ENCODE data around the gene CSTF3. TPM values are rescaled to one million over a fixed set of nuclear protein-coding genes. Genes with fewer than 3 reads are reported as not detected.
A peak's percentile ranks its signal among the peaks of the same experiment; 100 is the strongest.

Gene CSTF3
- total and polyA plus RNA-seq, 7 experiments from 2014 or later = 14.6 to 38.6 (median 23.7) TPM

GRCh38 chr11:33110083-33110482 lies 51.2 kb downstream of the CSTF3 start:
- no peak overlapping the region for H3K27ac ChIP-seq (ENCODE audit: low read depth, low read length)
- H3K36me3 ChIP-seq (ENCODE audit: control insufficient read depth in 2 of 3, insufficient read depth in 3 of 3, low read length in 3 of 3) = no peaks in the 10 kb centered on the region
- Mint-ChIP-seq H3K36me3 (peaks cover 7 to 13% (median 10%) of the 10 kb centered on the region in 5 donors), H3K9me3 (no peaks in the 10 kb centered on the region), H3K4me1 (no peaks in the 10 kb centered on the region), H3K4me3 (no peak overlapping the region), H3K27me3 (no peaks in the 10 kb centered on the region), H3K27ac (no peak overlapping the region)
- H3K9me3 ChIP-seq (ENCODE audit: control insufficient read depth in 2 of 3, low read length in 3 of 3) = no peaks in the 10 kb centered on the region
- ChIA-PET CTCF (interaction anchor here (0.5 kb wide), 1 partner anchor 248 kb away, joined by 3 read pairs; no protein-coding TSS in a partner anchor), POLR2A (no interaction called here)
- intact Hi-C loops (cut with micrococcal nuclease) = no loop called here
- DNase-seq = no peak
- H3K27me3 ChIP-seq (ENCODE audit: control insufficient read depth in 2 of 2, insufficient read depth in 2 of 2, low read length in 2 of 2) = no peaks in the 10 kb centered on the region
- no peak overlapping the region for H3K4me3 ChIP-seq (ENCODE audit: low read length)
- no peak for ATAC-seq
- H3K4me1 ChIP-seq (ENCODE audit: control insufficient read depth in 2 of 2, insufficient read depth in 2 of 2, low read length in 2 of 2) = no peaks in the 10 kb centered on the region

- Histone ChIP-seq H3K27me3 (ENCODE audit: control insufficient read depth in 2 of 2, insufficient read depth in 2 of 2, low read length in 2 of 2) (no peaks in the 10 kb centered on the region), H3K4me3 (ENCODE audit: low read length) (no peak overlapping the region), H3K4me1 (ENCODE audit: control insufficient read depth in 2 of 2, insufficient read depth in 2 of 2, low read length in 2 of 2) (no peaks in the 10 kb centered on the region), H3K9me3 (ENCODE audit: control insufficient read depth in 2 of 3, low read length in 3 of 3) (no peaks in the 10 kb centered on the region), H3K27ac (ENCODE audit: low read depth, low read length) (no peak overlapping the region), H3K36me3 (ENCODE audit: control insufficient read depth in 2 of 3, insufficient read depth in 3 of 3, low read length in 3 of 3) (no peaks in the 10 kb centered on the region)
- Mint-ChIP-seq H3K27ac (no peak overlapping the region), H3K27me3 (no peaks in the 10 kb centered on the region), H3K9me3 (no peaks in the 10 kb centered on the region), H3K36me3 (peaks cover 10 to 17% (median 10%) of the 10 kb centered on the region in 5 donors), H3K4me3 (no peak overlapping the region), H3K4me1 (no peaks in the 10 kb centered on the region)
- intact Hi-C loops (cut with micrococcal nuclease) = no loop called here
- CTCF ChIA-PET = interaction anchor here (0.5 kb wide), 1 partner anchor 248 kb away, joined by 3 read pairs; no protein-coding TSS in a partner anchor
- ATAC-seq (no peak), DNase-seq (no peak)
- POLR2A ChIA-PET = interaction anchor here (0.5 kb wide), 1 partner anchor 1855 kb away, joined by 3 read pairs; no protein-coding TSS in a partner anchor
Measured at GRCh38 chr11:33109294-33109895, 51.9 kb downstream of the CSTF3 start.

GRCh38 chr11:33103836-33104235 lies 57.4 kb downstream of the CSTF3 start:
- Histone ChIP-seq H3K4me1 (ENCODE audit: control insufficient read depth in 2 of 2, insufficient read depth in 2 of 2, low read length in 2 of 2) (no peaks in the 10 kb centered on the region), H3K9me3 (ENCODE audit: control insufficient read depth in 2 of 3, low read length in 3 of 3) (no peaks in the 10 kb centered on the region), H3K27me3 (ENCODE audit: control insufficient read depth in 2 of 2, insufficient read depth in 2 of 2, low read length in 2 of 2) (no peaks in the 10 kb centered on the region), H3K4me3 (ENCODE audit: low read length) (no peak overlapping the region), H3K27ac (ENCODE audit: low read depth, low read length) (no peak overlapping the region), H3K36me3 (ENCODE audit: control insufficient read depth in 2 of 3, insufficient read depth in 3 of 3, low read length in 3 of 3) (peaks cover 0 to 30% (median 6%) of the 10 kb centered on the region in 3 experiments)
- ATAC-seq = no peak
- Mint-ChIP-seq H3K9me3 (no peaks in the 10 kb centered on the region), H3K4me1 (peaks cover 0 to 4% (median 0%) of the 10 kb centered on the region in 7 donors), H3K4me3 (no peak overlapping the region), H3K27ac (no peak overlapping the region), H3K36me3 (peaks cover 10 to 48% (median 37%) of the 10 kb centered on the region in 5 donors), H3K27me3 (no peaks in the 10 kb centered on the region)
- POLR2A ChIA-PET = no interaction called here
- intact Hi-C loops (cut with micrococcal nuclease) = no loop called here
- no peak for DNase-seq
- CTCF ChIA-PET = no interaction called here

- intact Hi-C loops (cut with micrococcal nuclease) = no loop called here
- POLR2A ChIA-PET = no interaction called here
- ATAC-seq (no peak), DNase-seq (no peak)
- H3K27ac Mint-ChIP-seq = no peak overlapping the region
- H3K4me1 Mint-ChIP-seq = peaks cover 0 to 3% (median 0%) of the 10 kb centered on the region in 7 donors
- no peaks in the 10 kb centered on the region for H3K27me3 Mint-ChIP-seq
- H3K9me3 Mint-ChIP-seq = no peaks in the 10 kb centered on the region
- Histone ChIP-seq H3K4me1 (ENCODE audit: control insufficient read depth in 2 of 2, insufficient read depth in 2 of 2, low read length in 2 of 2) (no peaks in the 10 kb centered on the region), H3K36me3 (ENCODE audit: control insufficient read depth in 2 of 3, insufficient read depth in 3 of 3, low read length in 3 of 3) (peaks cover 0 to 21% (median 20%) of the 10 kb centered on the region in 3 experiments), H3K27ac (ENCODE audit: low read depth, low read length) (no peak overlapping the region), H3K9me3 (ENCODE audit: control insufficient read depth in 2 of 3, low read length in 3 of 3) (no peaks in the 10 kb centered on the region), H3K4me3 (ENCODE audit: low read length) (no peak overlapping the region), H3K27me3 (ENCODE audit: control insufficient read depth in 2 of 2, insufficient read depth in 2 of 2, low read length in 2 of 2) (no peaks in the 10 kb centered on the region)
- no peak overlapping the region for H3K4me3 Mint-ChIP-seq
- peaks cover 11 to 44% (median 34%) of the 10 kb centered on the region in 5 donors for H3K36me3 Mint-ChIP-seq
- CTCF ChIA-PET = no interaction called here
Measured at GRCh38 chr11:33094157-33094556, 67.1 kb downstream of the CSTF3 start.

- ChIA-PET POLR2A (no interaction called here), CTCF (no interaction called here)
- peaks cover 0 to 11% (median 0%) of the 10 kb centered on the region in 3 experiments for H3K36me3 ChIP-seq (ENCODE audit: control insufficient read depth in 2 of 3, insufficient read depth in 3 of 3, low read length in 3 of 3)
- no peaks in the 10 kb centered on the region for H3K9me3 Mint-ChIP-seq
- H3K4me1 ChIP-seq (ENCODE audit: control insufficient read depth in 2 of 2, insufficient read depth in 2 of 2, low read length in 2 of 2) = no peaks in the 10 kb centered on the region
- no peaks in the 10 kb centered on the region for H3K27me3 Mint-ChIP-seq
- H3K4me3 ChIP-seq (ENCODE audit: low read length) = no peak overlapping the region
- no peaks in the 10 kb centered on the region for H3K9me3 ChIP-seq (ENCODE audit: control insufficient read depth in 2 of 3, low read length in 3 of 3)
- ATAC-seq (no peak), DNase-seq (no peak)
- intact Hi-C loops (cut with micrococcal nuclease) = no loop called here
- no peak overlapping the region for H3K27ac ChIP-seq (ENCODE audit: low read depth, low read length)
- H3K4me1 Mint-ChIP-seq = no peaks in the 10 kb centered on the region
- H3K27me3 ChIP-seq (ENCODE audit: control insufficient read depth in 2 of 2, insufficient read depth in 2 of 2, low read length in 2 of 2) = no peaks in the 10 kb centered on the region
- no peak overlapping the region for H3K4me3 Mint-ChIP-seq
- H3K27ac Mint-ChIP-seq = peak overlapping the region in 3 of 9 donors; percentile 6 to 41 (median 37)
- peaks cover 6 to 37% (median 26%) of the 10 kb centered on the region in 5 donors for H3K36me3 Mint-ChIP-seq
Measured at GRCh38 chr11:33089776-33090175, 71.5 kb downstream of the CSTF3 start.

- Histone ChIP-seq H3K27ac (ENCODE audit: low read depth, low read length) (no peak overlapping the region), H3K4me1 (ENCODE audit: control insufficient read depth in 2 of 2, insufficient read depth in 2 of 2, low read length in 2 of 2) (no peaks in the 10 kb centered on the region), H3K4me3 (ENCODE audit: low read length) (no peak overlapping the region), H3K27me3 (ENCODE audit: control insufficient read depth in 2 of 2, insufficient read depth in 2 of 2, low read length in 2 of 2) (no peaks in the 10 kb centered on the region), H3K36me3 (ENCODE audit: control insufficient read depth in 2 of 3, insufficient read depth in 3 of 3, low read length in 3 of 3) (peaks cover 0 to 24% (median 0%) of the 10 kb centered on the region in 3 experiments), H3K9me3 (ENCODE audit: control insufficient read depth in 2 of 3, low read length in 3 of 3) (no peaks in the 10 kb centered on the region)
- intact Hi-C loops (cut with micrococcal nuclease) = no loop called here
- no peaks in the 10 kb centered on the region for H3K4me1 Mint-ChIP-seq
- POLR2A ChIA-PET = no interaction called here
- H3K4me3 Mint-ChIP-seq = no peak overlapping the region
- no peaks in the 10 kb centered on the region for H3K27me3 Mint-ChIP-seq
- peaks cover 4 to 43% (median 28%) of the 10 kb centered on the region in 5 donors for H3K36me3 Mint-ChIP-seq
- CTCF ChIA-PET = interaction anchor here (0.6 to 2.1 kb wide), 1 partner anchor 21 kb away, joined by 3 to 4 read pairs; no protein-coding TSS in a partner anchor
- ATAC-seq (no peak), DNase-seq (no peak)
- H3K27ac Mint-ChIP-seq = peak overlapping the region in 3 of 9 donors; percentile 24 to 70 (median 46)
- H3K9me3 Mint-ChIP-seq = no peaks in the 10 kb centered on the region
Measured at GRCh38 chr11:33086017-33086416, 75.3 kb downstream of the CSTF3 start.

GRCh38 chr11:33083918-33084317 lies 77.4 kb downstream of the CSTF3 start:
- Histone ChIP-seq H3K4me1 (ENCODE audit: control insufficient read depth in 2 of 2, insufficient read depth in 2 of 2, low read length in 2 of 2) (no peaks in the 10 kb centered on the region), H3K9me3 (ENCODE audit: control insufficient read depth in 2 of 3, low read length in 3 of 3) (no peaks in the 10 kb centered on the region), H3K36me3 (ENCODE audit: control insufficient read depth in 2 of 3, insufficient read depth in 3 of 3, low read length in 3 of 3) (peaks cover 0 to 24% (median 0%) of the 10 kb centered on the region in 3 experiments), H3K27me3 (ENCODE audit: control insufficient read depth in 2 of 2, insufficient read depth in 2 of 2, low read length in 2 of 2) (no peaks in the 10 kb centered on the region), H3K27ac (ENCODE audit: low read depth, low read length) (no peak overlapping the region), H3K4me3 (ENCODE audit: low read length) (no peak overlapping the region)
- ChIA-PET CTCF (no interaction called here), POLR2A (no interaction called here)
- Mint-ChIP-seq H3K27ac (peak overlapping the region in 5 of 9 donors; percentile 17 to 63 (median 38)), H3K27me3 (no peaks in the 10 kb centered on the region), H3K4me3 (no peak overlapping the region), H3K36me3 (peaks cover 4 to 37% (median 24%) of the 10 kb centered on the region in 5 donors), H3K9me3 (no peaks in the 10 kb centered on the region), H3K4me1 (no peaks in the 10 kb centered on the region)
- intact Hi-C loops (cut with micrococcal nuclease) = no loop called here
- no peak for DNase-seq
- no peak for ATAC-seq
